GM18502 (cell line): ENCODE measurements around the gene ZNF827.
A peak's percentile ranks its signal among the peaks of the same experiment; 100 is the strongest.

Experiments used
- ATAC-seq: cut with Tn5 transposase; IDR thresholded peaks from one replicate; pipeline ENCODE4 v1.9.1; 2021; ENCODE audit warnings: mild to moderate bottlenecking; ENCODE audit not compliant: unreplicated experiment, poor library complexity

Gene ZNF827

DNA sequence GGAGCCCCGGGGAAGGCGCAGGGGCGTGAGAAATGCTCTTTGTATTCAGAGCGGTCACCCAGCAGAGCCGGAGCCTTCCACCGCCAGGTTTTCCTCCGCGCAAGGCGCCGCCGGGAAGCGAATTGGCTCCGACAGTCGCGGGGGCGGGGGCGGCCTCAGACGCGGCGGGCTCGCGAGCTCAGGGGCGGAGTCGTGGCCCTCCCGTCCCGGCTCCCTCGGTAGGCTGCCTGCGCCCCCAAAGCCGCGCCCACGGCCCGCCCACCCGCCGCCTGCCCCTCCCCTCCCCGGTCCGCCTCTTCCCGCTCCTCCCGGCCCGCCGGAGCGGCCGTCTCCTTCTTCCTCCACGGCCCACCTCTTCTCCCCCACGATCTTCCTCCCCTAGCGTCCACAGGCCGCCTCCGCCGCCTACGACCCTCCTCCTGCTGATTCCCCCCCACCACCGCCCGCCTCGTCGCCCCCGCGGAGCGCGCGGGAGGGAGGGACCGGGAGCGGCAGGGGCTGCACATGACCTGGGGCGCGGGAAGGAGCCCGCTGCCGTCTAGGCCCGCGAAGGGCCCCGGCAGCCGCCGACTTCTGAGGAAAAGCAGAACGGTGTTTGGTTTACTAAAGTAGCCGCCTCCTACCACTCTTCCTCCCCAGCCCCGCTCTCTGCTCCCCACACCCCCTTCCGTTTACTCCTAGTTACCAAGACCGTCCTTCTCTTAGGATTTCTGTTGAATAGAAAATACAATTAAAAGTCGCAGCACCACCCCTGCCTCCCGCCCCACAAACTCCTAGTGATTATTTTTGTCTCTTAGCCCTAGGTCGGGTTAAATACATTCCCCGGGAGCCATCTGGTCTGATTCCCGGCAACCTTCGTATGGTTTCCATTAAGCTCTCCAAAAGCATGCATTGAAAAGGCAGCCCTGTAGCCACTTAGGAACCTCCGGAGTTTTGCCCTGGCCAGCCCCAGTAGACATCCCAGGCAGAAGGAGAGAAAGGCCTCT lies 205.4 kb downstream of the ZNF827 start:
- ATAC-seq, result peak; percentile 89

DNA sequence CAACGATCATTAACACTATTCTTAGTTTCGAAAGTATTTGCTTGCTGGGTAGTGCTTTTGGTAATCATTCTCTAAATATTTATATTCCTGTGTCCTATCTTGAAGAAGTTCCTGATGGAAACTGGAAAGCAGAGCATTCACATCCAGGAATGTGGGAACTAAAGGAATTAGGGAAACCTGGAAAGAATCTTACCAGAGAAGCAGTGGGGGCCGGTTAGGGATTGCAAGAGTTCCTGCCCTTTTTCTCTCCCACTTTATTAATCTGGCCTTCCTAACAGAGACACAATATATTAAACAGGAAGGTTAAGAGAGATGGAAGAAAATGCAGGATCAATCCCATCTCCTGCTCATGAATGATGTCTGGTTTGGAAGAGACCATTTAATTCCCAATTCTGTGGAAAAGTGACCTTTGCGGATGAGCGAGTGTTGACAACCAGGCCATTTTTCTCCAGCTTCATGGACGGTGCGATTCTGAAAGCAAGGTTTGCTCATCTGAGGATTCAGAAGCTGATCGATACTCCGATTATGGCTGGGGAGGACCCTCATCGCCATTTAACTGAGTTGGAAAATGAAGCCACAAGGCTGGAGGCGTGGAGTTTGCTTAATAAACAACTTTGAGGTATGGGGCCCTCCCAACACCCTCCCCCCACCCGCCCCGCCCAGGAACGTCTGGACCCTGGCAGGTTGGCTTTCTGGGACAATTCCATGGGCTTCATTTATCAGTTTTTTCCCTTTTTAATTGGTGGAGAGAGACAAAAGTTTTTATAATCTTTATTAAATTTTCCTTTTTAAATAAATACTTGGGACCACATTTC lies 206.4 kb downstream of the ZNF827 start:
- no peak for ATAC-seq

DNA sequence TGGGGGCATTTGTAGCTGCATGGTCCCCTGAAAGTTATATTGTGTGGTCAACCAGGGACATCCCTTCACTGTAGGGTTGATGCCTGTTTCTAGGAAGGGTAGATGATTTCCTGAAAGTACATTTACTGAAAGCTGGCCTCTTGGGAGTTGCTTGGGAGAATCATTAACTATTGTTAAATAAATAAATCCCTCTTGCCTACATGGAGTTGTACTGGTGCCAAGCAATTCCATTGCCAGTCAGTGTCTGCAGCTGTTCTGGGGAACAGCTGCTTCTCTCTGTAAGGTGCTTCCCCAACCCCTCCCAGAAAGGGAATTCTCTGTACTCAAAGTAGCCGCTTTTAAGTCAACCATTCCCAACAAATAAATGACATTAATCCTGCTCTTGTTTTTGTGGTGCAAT lies 207.6 kb downstream of the ZNF827 start:
- ATAC-seq, result no peak

DNA sequence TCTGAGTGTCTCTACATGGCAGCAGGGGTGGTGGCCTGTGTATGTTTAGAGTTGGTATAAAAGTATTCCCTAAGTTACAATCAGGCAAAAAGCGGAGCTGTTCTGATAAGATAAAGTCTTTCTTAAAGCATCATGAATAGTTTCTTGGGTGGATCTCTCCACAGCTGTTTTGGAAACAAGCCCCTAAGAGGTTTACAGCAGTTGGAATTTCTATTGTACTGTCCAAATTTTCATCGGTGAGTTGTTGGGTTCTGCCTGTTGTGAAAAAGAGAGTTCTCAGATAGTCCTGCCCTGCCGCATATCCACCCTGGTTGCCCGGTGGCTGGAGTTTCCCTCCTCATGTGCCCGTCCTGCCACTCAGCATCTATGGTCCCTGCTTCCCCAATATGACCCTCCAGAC lies 208.6 kb downstream of the ZNF827 start:
- no peak for ATAC-seq

DNA sequence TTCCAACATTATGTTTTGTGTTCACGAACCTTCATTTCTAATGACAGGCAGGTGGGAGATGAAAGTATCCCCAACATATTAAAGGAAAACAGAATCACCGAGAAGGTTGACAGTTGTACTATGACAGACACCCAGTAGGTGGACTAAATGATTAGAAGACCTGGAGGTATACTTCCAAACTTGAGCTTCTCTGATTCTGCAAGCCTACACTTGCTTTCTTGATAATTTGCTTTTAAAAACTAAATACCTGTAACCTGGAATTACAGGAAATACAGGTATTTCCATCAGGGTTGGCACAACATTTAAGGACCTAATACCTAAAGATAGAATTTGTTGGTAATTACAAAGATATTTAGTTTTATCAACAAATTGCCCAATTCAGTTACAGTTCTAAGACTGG lies 215.3 kb downstream of the ZNF827 start:
- no peak for ATAC-seq

DNA sequence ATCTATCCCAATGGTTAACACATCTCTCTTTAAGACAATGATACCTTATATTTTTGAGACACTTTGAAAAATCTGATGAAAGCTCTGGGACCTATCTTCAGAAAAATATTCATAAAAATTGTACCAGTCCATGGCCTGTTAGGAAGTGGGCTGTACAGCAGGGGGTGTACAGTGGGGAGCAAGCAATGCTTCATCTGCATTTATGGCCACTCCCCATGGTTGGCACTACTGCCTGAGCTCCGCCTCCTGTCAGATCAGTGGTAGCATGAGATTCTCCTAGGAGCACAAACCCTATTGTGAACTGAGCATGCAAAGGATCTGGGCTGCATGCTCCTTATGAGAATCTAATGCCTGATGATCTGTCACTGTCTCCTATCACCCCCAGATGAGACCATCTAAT lies 216.1 kb downstream of the ZNF827 start:
- no peak for ATAC-seq

DNA sequence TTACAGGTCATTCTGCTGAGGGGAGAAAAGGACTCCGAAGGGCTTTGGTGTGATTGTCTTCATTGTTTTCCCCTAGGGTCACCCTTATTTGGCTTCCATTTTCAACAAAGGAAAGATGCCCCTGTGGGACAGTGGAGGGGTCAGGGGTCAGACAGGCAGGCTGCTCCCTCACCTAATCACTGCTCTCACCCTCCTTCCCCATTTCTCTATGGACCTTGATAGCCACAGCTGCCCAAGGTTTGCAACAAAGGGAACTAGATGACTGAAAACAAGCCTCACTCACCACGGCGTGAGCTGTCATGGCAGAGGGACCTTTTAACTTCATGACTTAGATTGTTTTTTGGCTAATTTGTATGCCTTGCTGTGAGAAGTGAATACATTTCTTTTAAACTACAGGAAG lies 218.0 kb downstream of the ZNF827 start:
- ATAC-seq, result peak; percentile 45

DNA sequence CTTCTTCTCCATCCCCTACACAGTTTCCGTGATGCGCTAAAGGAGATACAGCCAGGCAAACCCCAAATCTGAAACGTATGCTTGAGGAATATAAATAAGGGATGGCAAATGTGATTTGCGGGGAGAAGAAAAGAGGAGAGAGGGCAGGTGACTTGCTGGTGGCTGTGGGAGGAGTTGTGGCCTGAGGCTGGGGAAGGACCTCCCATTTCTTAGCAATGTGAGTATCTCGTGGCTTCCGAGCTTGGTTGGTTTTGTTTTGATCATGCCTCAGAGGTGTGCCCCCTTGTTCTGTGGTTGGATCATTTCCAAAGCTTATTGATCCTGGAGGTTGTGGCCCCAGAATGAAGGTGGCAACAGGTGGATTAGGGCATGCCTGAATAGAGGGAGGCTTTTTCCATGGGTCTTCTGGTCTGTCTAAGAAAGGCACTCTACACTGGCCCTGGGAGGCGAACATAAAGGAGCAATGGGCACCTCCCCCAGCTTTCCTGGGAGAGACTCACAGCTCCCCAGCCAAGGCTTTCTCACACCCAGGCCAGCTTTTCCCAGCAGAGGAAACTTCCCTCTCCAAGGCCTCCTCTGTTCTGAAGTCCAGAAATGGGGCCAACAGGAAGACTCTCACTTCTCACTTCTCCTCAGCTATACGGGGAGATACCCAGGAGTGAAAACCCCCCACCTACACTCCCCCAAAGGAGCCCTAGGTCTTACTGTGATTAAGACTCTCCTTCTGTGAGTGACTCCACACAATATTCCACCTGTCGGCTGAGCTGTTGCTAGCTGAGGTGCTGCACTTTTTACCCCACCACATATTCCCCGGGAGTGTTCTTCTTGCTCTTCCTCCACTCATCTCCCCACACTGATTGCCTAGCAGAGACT lies 218.6 kb downstream of the ZNF827 start:
- peak; percentile 84 for ATAC-seq

DNA sequence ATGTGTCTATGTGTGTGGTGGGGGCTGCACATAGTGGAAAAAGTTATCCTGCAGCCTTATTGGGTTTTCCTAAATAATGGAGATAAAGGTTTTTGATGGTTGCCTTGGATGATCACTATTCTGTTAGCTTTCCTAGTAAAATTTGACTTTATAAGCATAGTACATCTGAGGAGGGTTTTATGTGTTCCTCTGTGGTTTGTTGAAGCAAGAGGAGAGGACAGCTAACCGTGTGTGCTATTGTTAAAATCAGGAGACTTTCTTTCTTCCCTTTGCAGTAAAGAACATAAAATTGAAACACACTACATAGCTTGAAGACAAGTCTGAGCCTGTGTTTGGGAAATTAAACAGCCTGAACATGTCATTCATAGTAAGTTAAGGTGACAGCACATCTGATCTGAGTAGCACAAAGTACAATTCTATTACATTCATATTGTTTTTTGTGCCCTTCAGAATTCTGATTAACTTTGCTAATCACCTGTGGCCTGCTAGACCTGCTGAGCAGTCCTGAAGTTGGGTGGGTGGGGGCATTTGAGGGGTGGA lies 221.9 kb downstream of the ZNF827 start:
- no peak for ATAC-seq

DNA sequence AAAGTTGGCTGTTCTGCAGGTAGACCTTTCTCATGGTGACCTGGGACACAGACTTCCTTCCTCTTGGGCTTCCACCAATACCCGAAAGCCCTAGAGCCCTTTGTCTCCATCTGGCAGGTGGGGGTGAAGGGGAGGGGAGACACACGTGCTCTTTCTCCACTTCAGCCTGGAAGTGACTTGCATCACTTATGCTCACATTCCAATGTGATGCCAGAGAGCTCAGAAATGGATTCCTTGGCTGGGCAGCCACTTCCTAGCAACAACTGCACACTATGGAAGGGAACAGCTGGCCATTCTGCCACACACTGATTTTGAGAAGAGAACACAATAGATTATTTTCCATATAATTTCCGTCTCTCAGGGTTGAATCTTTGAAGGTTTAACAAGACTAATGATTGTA lies 222.4 kb downstream of the ZNF827 start:
- ATAC-seq, result no peak

DNA sequence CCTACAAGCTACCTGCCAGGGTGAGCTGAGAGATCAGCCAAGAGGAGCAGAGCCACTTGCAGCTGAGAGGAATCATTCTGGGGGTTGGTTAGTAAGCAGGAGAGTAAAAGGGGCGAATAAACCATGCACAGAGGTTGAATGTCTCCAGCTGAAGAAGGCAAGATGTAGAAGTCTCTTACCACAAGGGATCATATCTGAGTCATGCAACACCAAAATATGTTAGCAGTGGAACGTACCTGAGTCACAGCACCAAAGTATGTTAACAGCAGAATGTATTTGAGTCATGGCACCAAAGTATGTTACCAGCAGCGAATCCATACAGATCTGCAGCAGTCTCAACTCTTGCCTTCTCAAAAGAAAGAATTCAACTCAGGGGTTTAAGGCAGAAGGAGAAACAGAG lies 228.8 kb downstream of the ZNF827 start:
- ATAC-seq, result peak; percentile 94

DNA sequence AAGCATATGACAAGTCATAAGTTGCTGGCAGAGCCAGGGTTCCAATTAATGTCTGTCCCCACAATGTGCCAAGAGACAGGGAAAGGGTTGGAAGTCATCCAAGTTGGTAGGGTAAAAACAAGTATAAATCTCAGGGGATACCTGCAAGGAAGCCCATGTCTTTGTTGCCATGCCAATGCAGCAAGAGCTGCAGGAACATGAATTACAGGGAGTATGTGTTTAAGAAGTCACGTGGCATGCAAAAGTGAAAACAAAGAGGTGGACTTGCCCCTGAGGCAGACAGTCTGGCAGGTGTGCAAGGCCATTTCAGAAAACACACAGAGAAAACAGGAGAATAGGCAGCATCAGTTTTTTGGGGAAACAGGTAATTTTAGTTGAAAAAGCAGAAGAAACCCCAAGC lies 229.3 kb downstream of the ZNF827 start:
- ATAC-seq, result peak; percentile 8
